Fibroblast of mammary gland (primary cell): ENCODE measurements around the gene GHRL.
A peak's percentile ranks its signal among the peaks of the same experiment; 100 is the strongest.
"Not testable (repeated sequence)": the region's sequence is repeated elsewhere in the genome, so short reads cannot be mapped to it uniquely, and the experiment has no call there.

ENCODE experiments used
- DNase-seq: peaks from one replicate; pipeline ENCODE4 v3.0.0-alpha.2; 2010; ENCODE audit warnings: low read depth
- H3K4me3 ChIP-seq: 2 replicates; pipeline ENCODE4 v1.5.1; 2011; ENCODE audit warnings: low read depth, mild to moderate bottlenecking, low read length, moderate library complexity; ENCODE audit not compliant: control insufficient read depth
- TF ChIP-seq, protein P1 (sequence below): conservative IDR thresholded peaks from 2 replicates; pipeline ENCODE4 v1.5.1; 2011; ENCODE audit warnings: low read depth, low read length, inconsistent platforms; ENCODE audit not compliant: control insufficient read depth, insufficient read depth

The GHRL gene

DNA sequence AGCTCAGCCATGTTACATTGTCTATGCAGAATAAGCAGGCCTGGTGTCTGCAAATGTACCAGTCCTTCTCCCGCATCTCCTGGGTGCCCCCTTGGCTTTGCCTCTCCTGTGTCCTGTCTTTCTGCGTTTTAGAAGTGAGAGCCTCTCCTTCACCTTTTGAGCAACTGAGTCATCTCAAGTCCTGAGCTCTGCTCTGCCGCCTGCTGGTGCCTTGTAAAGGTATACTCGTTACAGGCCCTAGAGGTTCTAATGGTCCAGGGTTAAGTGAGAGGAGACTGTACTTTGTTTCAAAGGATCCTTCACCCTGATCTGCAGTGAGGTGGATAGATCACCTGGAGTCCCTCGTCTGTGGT lies 12.6 kb downstream of the GHRL start:
- H3K4me3 ChIP-seq = no peak overlapping the region
- TF ChIP-seq, protein P1, sequence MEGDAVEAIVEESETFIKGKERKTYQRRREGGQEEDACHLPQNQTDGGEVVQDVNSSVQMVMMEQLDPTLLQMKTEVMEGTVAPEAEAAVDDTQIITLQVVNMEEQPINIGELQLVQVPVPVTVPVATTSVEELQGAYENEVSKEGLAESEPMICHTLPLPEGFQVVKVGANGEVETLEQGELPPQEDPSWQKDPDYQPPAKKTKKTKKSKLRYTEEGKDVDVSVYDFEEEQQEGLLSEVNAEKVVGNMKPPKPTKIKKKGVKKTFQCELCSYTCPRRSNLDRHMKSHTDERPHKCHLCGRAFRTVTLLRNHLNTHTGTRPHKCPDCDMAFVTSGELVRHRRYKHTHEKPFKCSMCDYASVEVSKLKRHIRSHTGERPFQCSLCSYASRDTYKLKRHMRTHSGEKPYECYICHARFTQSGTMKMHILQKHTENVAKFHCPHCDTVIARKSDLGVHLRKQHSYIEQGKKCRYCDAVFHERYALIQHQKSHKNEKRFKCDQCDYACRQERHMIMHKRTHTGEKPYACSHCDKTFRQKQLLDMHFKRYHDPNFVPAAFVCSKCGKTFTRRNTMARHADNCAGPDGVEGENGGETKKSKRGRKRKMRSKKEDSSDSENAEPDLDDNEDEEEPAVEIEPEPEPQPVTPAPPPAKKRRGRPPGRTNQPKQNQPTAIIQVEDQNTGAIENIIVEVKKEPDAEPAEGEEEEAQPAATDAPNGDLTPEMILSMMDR = peak; percentile 8
- no peak for DNase-seq

GRCh38 chr3:10279384-10280176 lies 13.2 kb downstream of the GHRL start:
- DNase-seq = no peak
- TF ChIP-seq, protein P1 = no peak

GRCh38 chr3:10278501-10278900 lies 14.2 kb downstream of the GHRL start:
- TF ChIP-seq, protein P1 = no peak
- H3K4me3 ChIP-seq = no peak overlapping the region
- no peak for DNase-seq

More at GRCh38 chr3:10279384-10280176, 13.2 kb downstream of the GHRL start:
- no peak overlapping the region for H3K4me3 ChIP-seq

- TF ChIP-seq, protein P1 = no peak
- no peak overlapping the region for H3K4me3 ChIP-seq
Measured at GRCh38 chr3:10277115-10277625, 15.6 kb downstream of the GHRL start.

GRCh38 chr3:10274601-10275000 lies 18.1 kb downstream of the GHRL start:
- TF ChIP-seq, protein P1 = no peak
- no peak overlapping the region for H3K4me3 ChIP-seq
- no peak for DNase-seq

More at GRCh38 chr3:10277115-10277625, 15.6 kb downstream of the GHRL start:
- no peak for DNase-seq

DNA sequence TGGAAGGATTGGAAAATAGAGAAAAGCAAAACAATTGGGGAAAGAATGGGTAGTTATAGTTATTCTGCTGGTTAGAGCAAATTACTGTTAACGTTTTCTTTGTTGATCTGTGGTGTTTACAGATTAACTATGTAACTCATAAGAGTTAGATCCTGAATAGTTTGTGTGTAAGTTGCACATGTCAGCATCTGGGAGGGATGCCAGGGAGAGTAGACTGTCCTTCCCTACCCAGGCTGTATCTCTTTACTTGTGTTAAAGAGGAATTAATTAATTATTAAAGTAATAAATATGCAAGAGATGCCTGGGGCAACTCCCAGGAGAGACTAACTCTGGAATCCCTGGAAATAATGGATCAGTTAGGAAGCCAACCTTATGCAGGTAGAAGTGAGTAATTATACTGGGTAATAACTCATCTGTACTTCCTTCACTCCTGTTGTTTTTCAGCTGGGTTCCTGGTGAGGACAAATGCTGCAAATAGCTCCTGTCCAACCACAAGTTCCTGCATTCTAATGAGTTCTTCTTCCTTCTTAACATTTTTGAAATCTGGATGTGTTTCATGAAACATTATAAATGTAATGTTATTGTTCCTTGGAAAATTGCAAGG lies 18.9 kb downstream of the GHRL start:
- TF ChIP-seq, protein P1 = no peak

GRCh38 chr3:10272977-10273376 lies 19.8 kb downstream of the GHRL start:
- DNase-seq = no peak
- TF ChIP-seq, protein P1 = no peak
- no peak overlapping the region for H3K4me3 ChIP-seq

More for the DNA sequence above, 18.9 kb downstream of the GHRL start:
- DNase-seq = peak; percentile 31
- no peak overlapping the region for H3K4me3 ChIP-seq

DNA sequence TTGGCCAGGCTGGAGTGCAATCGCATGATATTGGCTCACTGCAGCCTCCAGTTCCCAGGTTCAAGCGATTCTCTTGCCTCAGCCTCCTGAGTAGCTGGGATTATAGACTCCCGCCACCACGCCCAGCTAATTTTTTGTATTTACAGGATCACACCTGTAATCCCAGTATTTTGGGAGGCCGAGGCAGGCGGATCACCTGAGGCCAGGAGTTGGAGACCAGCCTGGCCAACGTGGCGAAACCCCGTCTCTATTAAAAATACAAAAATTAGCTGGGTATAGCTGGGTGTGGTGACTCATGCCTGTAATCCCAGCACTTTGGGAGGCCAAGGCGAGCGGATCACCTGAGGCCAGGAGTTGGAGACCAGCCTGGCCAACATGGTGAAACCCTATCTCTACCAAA lies 20.3 kb downstream of the GHRL start:
- not testable (repeated sequence) for DNase-seq, H3K4me3 ChIP-seq
